ENCODE data around the gene APLP1.

DNA sequence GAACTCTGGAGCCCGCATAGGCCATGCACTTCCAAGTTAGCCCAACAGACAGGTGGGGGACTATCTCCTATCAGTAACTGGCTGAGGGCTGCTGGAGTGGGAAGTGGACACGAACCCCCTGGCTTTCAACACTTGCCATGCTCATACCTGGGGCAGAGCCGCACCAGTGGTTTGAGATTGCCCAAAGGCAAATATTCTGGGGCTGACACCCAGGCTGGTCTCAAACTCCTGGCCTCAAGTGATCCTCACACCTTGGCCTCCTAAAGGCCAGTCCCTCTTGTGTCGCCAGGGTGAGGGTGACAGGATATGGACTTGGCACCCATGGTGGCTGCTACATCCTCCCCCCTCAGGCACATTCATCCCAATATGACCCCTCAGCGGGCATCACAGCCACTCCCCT is 18.8 kb downstream of the APLP1 start:
- TF ChIP-seq, protein P1, sequence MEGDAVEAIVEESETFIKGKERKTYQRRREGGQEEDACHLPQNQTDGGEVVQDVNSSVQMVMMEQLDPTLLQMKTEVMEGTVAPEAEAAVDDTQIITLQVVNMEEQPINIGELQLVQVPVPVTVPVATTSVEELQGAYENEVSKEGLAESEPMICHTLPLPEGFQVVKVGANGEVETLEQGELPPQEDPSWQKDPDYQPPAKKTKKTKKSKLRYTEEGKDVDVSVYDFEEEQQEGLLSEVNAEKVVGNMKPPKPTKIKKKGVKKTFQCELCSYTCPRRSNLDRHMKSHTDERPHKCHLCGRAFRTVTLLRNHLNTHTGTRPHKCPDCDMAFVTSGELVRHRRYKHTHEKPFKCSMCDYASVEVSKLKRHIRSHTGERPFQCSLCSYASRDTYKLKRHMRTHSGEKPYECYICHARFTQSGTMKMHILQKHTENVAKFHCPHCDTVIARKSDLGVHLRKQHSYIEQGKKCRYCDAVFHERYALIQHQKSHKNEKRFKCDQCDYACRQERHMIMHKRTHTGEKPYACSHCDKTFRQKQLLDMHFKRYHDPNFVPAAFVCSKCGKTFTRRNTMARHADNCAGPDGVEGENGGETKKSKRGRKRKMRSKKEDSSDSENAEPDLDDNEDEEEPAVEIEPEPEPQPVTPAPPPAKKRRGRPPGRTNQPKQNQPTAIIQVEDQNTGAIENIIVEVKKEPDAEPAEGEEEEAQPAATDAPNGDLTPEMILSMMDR (IDR thresholded peaks at IDR 0.05) = no peak
- TF ChIP-seq POLR2A (IDR thresholded peaks at IDR 0.05) = no peak
